ENCODE data around the gene DUS4L.

The DUS4L gene

GRCh38 chr7:107560898-107561516, 2.8 kb upstream of the DUS4L start:
- peak in 2 of 3 donors; percentile 82 to 87 for DNase-seq
- CTCF ChIA-PET: interaction anchor here (0.6 kb wide), 1 partner anchor 15 kb away, joined by 3 read pairs; no protein-coding TSS in a partner anchor
- peaks cover 25 to 51% (median 37%) of the 10 kb centered on the region in 4 experiments for H3K4me1 ChIP-seq (ENCODE audit: control extremely low read depth in 1 of 4, control insufficient read depth in 4 of 4, insufficient read depth in 4 of 4, low read length in 3 of 4)
- no peaks in the 10 kb centered on the region for H3K27me3 ChIP-seq (replicated peaks in 2 of 5; ENCODE audit: control insufficient read depth in 4 of 5, insufficient read depth in 5 of 5, low read length in 4 of 5)
- POLR2A ChIA-PET: no interaction called here
- H3K27ac ChIP-seq (ENCODE audit: insufficient read depth in 1 of 2, low read depth in 1 of 2, low read length in 2 of 2, poor library complexity in 1 of 2, severe bottlenecking in 2 of 2): peak overlapping the region; percentile 12 to 69
- peaks cover 0 to 15% (median 7%) of the 10 kb centered on the region in 4 experiments for H3K36me3 ChIP-seq (ENCODE audit: control insufficient read depth in 4 of 4, insufficient read depth in 4 of 4, low read length in 3 of 4)
- WGBS (ENCODE audit: insufficient coverage): 71% methylated on average over 4 of the region's 6 CpGs
- H3K4me3 ChIP-seq (ENCODE audit: control insufficient read depth in 1 of 7, extremely low read depth in 1 of 7, insufficient read depth in 4 of 7, low read depth in 2 of 7, low read length in 6 of 7): peak overlapping the region in 3 of 7 experiments; percentile 13 to 49 (median 44)
- no peaks in the 10 kb centered on the region for H3K9me3 ChIP-seq (ENCODE audit: control extremely low read depth in 1 of 5, control insufficient read depth in 4 of 5, insufficient read depth in 2 of 5, low read depth in 1 of 5, low read length in 4 of 5)

GRCh38 chr7:107563081-107563774, 543 bp upstream of the DUS4L start:
- DNase-seq: peak; percentile 61 to 82 (median 73)
- POLR2A ChIA-PET: interaction anchor here (1.0 kb wide), 1 partner anchor 17 kb away, joined by 3 read pairs; the partner anchor contains the start of gene BCAP29
- peaks cover 0 to 2% (median 0%) of the 10 kb centered on the region in 4 experiments for H3K36me3 ChIP-seq (ENCODE audit: control insufficient read depth in 4 of 4, insufficient read depth in 4 of 4, low read length in 3 of 4)
- H3K4me1 ChIP-seq (ENCODE audit: control extremely low read depth in 1 of 4, control insufficient read depth in 4 of 4, insufficient read depth in 4 of 4, low read length in 3 of 4): peaks cover 25 to 51% (median 37%) of the 10 kb centered on the region in 4 experiments
- no peaks in the 10 kb centered on the region for H3K9me3 ChIP-seq (ENCODE audit: control extremely low read depth in 1 of 5, control insufficient read depth in 4 of 5, insufficient read depth in 2 of 5, low read depth in 1 of 5, low read length in 4 of 5)
- 0% methylated on average over 11 of the region's 21 CpGs for WGBS (ENCODE audit: insufficient coverage)
- no peaks in the 10 kb centered on the region for H3K27me3 ChIP-seq (replicated peaks in 2 of 5; ENCODE audit: control insufficient read depth in 4 of 5, insufficient read depth in 5 of 5, low read length in 4 of 5)
- CTCF ChIA-PET: interaction anchor here (0.8 to 2.7 kb wide), 3 partner anchors 12 to 82 kb away, joined by 3 to 12 read pairs (median 8); partner anchors contain the start of gene BCAP29
- peak overlapping the region; percentile 72 to 99 (median 96) for H3K4me3 ChIP-seq (ENCODE audit: control insufficient read depth in 1 of 7, extremely low read depth in 1 of 7, insufficient read depth in 4 of 7, low read depth in 2 of 7, low read length in 6 of 7)
- peak overlapping the region; percentile 67 to 89 for H3K27ac ChIP-seq (ENCODE audit: insufficient read depth in 1 of 2, low read depth in 1 of 2, low read length in 2 of 2, poor library complexity in 1 of 2, severe bottlenecking in 2 of 2)

GRCh38 chr7:107564553-107565298, 955 bp downstream of the DUS4L start:
- Histone ChIP-seq H3K4me3 (ENCODE audit: control insufficient read depth in 1 of 7, extremely low read depth in 1 of 7, insufficient read depth in 4 of 7, low read depth in 2 of 7, low read length in 6 of 7) (peak overlapping the region in 6 of 7 experiments; percentile 72 to 99 (median 96)), H3K36me3 (ENCODE audit: control insufficient read depth in 4 of 4, insufficient read depth in 4 of 4, low read length in 3 of 4) (peaks cover 0 to 2% (median 1%) of the 10 kb centered on the region in 4 experiments), H3K9me3 (ENCODE audit: control extremely low read depth in 1 of 5, control insufficient read depth in 4 of 5, insufficient read depth in 2 of 5, low read depth in 1 of 5, low read length in 4 of 5) (no peaks in the 10 kb centered on the region), H3K27ac (ENCODE audit: insufficient read depth in 1 of 2, low read depth in 1 of 2, low read length in 2 of 2, poor library complexity in 1 of 2, severe bottlenecking in 2 of 2) (peak overlapping the region; percentile 52 to 89), H3K27me3 (replicated peaks in 2 of 5; ENCODE audit: control insufficient read depth in 4 of 5, insufficient read depth in 5 of 5, low read length in 4 of 5) (no peaks in the 10 kb centered on the region), H3K4me1 (ENCODE audit: control extremely low read depth in 1 of 4, control insufficient read depth in 4 of 4, insufficient read depth in 4 of 4, low read length in 3 of 4) (peaks cover 21 to 45% (median 35%) of the 10 kb centered on the region in 4 experiments)
- 58% methylated on average over 7 of the region's 9 CpGs for WGBS (ENCODE audit: insufficient coverage)
- no peak for DNase-seq
- POLR2A ChIA-PET: no interaction called here
- CTCF ChIA-PET: interaction anchor here (0.5 to 2.7 kb wide), 4 partner anchors 11 to 184 kb away, joined by 3 to 12 read pairs (median 6); partner anchors contain the start of gene BCAP29

- no peaks in the 10 kb centered on the region for H3K9me3 ChIP-seq (ENCODE audit: control extremely low read depth in 1 of 5, control insufficient read depth in 4 of 5, insufficient read depth in 2 of 5, low read depth in 1 of 5, low read length in 4 of 5)
- ChIA-PET POLR2A (interaction anchor here (1.0 kb wide), 1 partner anchor 9 kb away, joined by 3 read pairs; no protein-coding TSS in a partner anchor), CTCF (no interaction called here)
- no peak for DNase-seq
- peaks cover 11 to 32% (median 18%) of the 10 kb centered on the region in 4 experiments for H3K36me3 ChIP-seq (ENCODE audit: control insufficient read depth in 4 of 4, insufficient read depth in 4 of 4, low read length in 3 of 4)
- no CpG with 5 or more reads among the region's 2 CpGs for whole genome bisulfite sequencing (ENCODE audit: insufficient coverage)
- H3K4me3 ChIP-seq (ENCODE audit: control insufficient read depth in 1 of 7, extremely low read depth in 1 of 7, insufficient read depth in 4 of 7, low read depth in 2 of 7, low read length in 6 of 7): no peak overlapping the region
- H3K27ac ChIP-seq (ENCODE audit: insufficient read depth in 1 of 2, low read depth in 1 of 2, low read length in 2 of 2, poor library complexity in 1 of 2, severe bottlenecking in 2 of 2): no peak overlapping the region
- no peaks in the 10 kb centered on the region for H3K27me3 ChIP-seq (replicated peaks in 2 of 5; ENCODE audit: control insufficient read depth in 4 of 5, insufficient read depth in 5 of 5, low read length in 4 of 5)
- H3K4me1 ChIP-seq (ENCODE audit: control extremely low read depth in 1 of 4, control insufficient read depth in 4 of 4, insufficient read depth in 4 of 4, low read length in 3 of 4): no peaks in the 10 kb centered on the region
These were observed 6.5 kb downstream of the DUS4L start for GRCh38 chr7:107570298-107570697.

- Histone ChIP-seq H3K27ac (ENCODE audit: insufficient read depth in 1 of 2, low read depth in 1 of 2, low read length in 2 of 2, poor library complexity in 1 of 2, severe bottlenecking in 2 of 2) (no peak overlapping the region), H3K4me1 (ENCODE audit: control extremely low read depth in 1 of 4, control insufficient read depth in 4 of 4, insufficient read depth in 4 of 4, low read length in 3 of 4) (no peaks in the 10 kb centered on the region), H3K36me3 (ENCODE audit: control insufficient read depth in 4 of 4, insufficient read depth in 4 of 4, low read length in 3 of 4) (peaks cover 11 to 44% (median 20%) of the 10 kb centered on the region in 4 experiments), H3K27me3 (replicated peaks in 2 of 5; ENCODE audit: control insufficient read depth in 4 of 5, insufficient read depth in 5 of 5, low read length in 4 of 5) (no peaks in the 10 kb centered on the region), H3K9me3 (ENCODE audit: control extremely low read depth in 1 of 5, control insufficient read depth in 4 of 5, insufficient read depth in 2 of 5, low read depth in 1 of 5, low read length in 4 of 5) (no peaks in the 10 kb centered on the region), H3K4me3 (ENCODE audit: control insufficient read depth in 1 of 7, extremely low read depth in 1 of 7, insufficient read depth in 4 of 7, low read depth in 2 of 7, low read length in 6 of 7) (no peak overlapping the region)
- no peak for DNase-seq
- ChIA-PET CTCF (interaction anchor here (1.1 kb wide), 1 partner anchor 15 kb away, joined by 3 read pairs; no protein-coding TSS in a partner anchor), POLR2A (no interaction called here)
- 90% methylated on average over 4 of the region's 4 CpGs for WGBS (ENCODE audit: insufficient coverage)
These were observed 9.8 kb downstream of the DUS4L start for GRCh38 chr7:107573537-107573936.

GRCh38 chr7:107579554-107579884, 15.7 kb downstream of the DUS4L start:
- H3K9me3 ChIP-seq (ENCODE audit: control extremely low read depth in 1 of 5, control insufficient read depth in 4 of 5, insufficient read depth in 2 of 5, low read depth in 1 of 5, low read length in 4 of 5): no peaks in the 10 kb centered on the region
- POLR2A ChIA-PET: interaction anchor here (1.0 to 1.3 kb wide), 2 partner anchors 9 to 16 kb away, joined by 3 read pairs; partner anchors contain the start of genes COG5 and DUS4L
- H3K4me1 ChIP-seq (ENCODE audit: control extremely low read depth in 1 of 4, control insufficient read depth in 4 of 4, insufficient read depth in 4 of 4, low read length in 3 of 4): peaks cover 0 to 19% (median 13%) of the 10 kb centered on the region in 4 experiments
- H3K4me3 ChIP-seq (ENCODE audit: control insufficient read depth in 1 of 7, extremely low read depth in 1 of 7, insufficient read depth in 4 of 7, low read depth in 2 of 7, low read length in 6 of 7): peak overlapping the region; percentile 85 to 95 (median 89)
- no peaks in the 10 kb centered on the region for H3K27me3 ChIP-seq (replicated peaks in 2 of 5; ENCODE audit: control insufficient read depth in 4 of 5, insufficient read depth in 5 of 5, low read length in 4 of 5)
- no peak for DNase-seq
- CTCF ChIA-PET: interaction anchor here (1.3 to 1.8 kb wide), 2 partner anchors 12 to 15 kb away, joined by 3 to 8 read pairs; partner anchors contain the start of genes COG5 and DUS4L
- 0% methylated on average over 3 of the region's 9 CpGs for WGBS (ENCODE audit: insufficient coverage)
- peaks cover 3 to 15% (median 7%) of the 10 kb centered on the region in 4 experiments for H3K36me3 ChIP-seq (ENCODE audit: control insufficient read depth in 4 of 4, insufficient read depth in 4 of 4, low read length in 3 of 4)
- peak overlapping the region; percentile 66 to 89 for H3K27ac ChIP-seq (ENCODE audit: insufficient read depth in 1 of 2, low read depth in 1 of 2, low read length in 2 of 2, poor library complexity in 1 of 2, severe bottlenecking in 2 of 2)

All from common myeloid progenitor, CD34-positive (primary cell).